NCI-H128 (cell line): ENCODE data around the gene BAIAP2.
"Not testable (repeated sequence)": the region's sequence is repeated elsewhere in the genome, so short reads cannot be mapped to it uniquely, and the experiment has no call there.

Experiments
- DNase-seq: peaks from one replicate; lab custom pipeline; 2025; ENCODE audit not compliant: unreplicated experiment; lab: John Stamatoyannopoulos, UW

BAIAP2 gene

DNA sequence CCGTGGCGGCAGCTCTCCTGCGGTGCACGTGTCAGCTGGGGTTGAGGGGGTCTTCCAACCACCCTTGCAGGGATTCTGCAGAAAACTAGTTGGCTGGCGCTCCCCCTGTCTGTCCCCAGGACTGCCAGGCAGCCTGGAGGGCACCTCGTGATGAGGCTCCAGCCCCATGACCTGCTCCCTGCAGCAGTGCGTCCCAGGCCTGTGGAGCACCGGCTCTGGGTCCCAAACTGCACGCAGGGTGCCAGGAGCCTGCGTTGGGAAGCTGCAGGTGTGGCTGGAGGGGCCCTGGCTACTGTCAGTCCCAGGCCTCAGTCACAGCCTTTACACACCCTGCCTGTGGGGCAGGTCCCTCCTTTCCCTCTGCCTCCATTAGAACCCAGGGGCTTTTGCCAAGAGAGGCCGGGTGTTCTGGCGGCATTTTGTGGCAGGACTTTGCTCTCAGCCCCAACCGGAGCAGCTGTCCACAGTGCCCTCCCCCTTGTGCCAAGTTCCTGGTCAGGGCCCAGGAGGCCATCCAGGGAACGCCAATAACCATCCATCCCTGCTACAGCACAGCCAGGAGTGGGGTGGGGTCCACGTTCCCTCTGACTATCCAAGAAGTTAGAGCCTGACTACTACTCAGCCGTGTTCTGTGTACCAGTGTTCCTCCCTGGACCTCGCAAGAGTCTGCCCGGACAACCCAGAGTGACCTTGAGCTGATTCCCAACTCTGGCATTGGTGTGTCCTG is 34.2 kb upstream of the BAIAP2 start:
- DNase-seq, result no peak

DNA sequence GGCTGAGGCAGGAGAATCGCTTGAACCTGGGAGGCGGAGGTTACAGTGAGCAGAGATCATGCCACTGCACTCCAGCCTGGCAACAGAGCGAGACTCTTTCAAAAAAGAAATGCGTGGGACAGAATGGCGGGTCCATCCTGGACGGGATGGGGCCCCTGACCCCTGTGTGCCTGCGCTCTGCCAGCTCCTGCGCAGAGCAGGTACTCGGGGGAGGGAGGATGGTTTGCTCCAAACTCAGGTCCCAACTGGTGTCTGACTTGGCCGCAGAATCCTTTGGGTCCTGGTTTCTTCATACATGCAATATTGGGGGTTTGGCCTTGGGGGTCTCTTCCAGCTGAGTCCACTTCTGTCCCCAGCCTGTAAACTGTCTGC is 33.0 kb upstream of the BAIAP2 start:
- DNase-seq, result no peak

DNA sequence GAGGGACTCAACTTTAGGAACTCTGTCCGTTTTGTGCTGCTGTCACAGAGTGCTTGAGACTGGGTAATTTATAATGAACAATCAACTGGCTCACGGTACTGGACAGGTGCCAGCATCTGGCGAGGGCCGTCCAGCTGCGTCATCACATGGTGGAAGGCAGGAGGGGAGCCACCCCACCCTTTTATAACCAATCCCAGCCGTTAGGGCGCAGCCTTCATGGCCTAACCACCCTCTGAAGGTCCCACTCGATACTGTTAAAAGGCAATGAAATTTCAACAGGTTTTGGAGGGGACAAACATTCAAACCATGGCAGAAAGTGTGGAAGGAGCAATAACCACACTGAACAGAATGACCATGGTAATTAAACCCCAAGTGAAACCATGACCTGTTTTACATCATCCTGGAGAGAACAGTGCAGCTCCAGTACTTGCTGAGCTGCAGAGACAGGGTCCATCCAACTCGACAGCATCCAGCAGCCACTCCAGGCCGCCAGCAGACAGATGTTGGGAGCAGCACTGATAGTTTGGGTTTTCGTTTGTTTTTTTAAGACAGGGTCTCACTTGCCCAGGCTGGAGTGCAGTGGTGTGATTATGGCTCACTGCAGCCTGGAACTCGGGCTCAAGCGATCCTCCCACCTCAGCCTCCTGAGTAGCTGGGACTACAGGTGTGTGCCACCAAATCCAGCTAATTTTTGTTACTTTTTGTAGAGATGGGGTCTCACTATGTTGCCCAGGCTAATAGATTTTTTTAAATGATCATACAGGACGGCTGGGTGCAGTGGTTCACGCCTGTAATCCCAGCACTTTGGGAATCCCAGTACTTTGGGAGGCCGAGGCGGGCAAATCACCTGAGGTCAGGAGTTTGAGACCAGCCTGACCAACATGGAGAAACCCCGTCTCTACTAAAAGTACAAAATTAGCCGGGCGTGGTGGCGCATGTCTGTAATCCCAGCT is 32.3 kb upstream of the BAIAP2 start:
- peak; percentile 25 for DNase-seq

DNA sequence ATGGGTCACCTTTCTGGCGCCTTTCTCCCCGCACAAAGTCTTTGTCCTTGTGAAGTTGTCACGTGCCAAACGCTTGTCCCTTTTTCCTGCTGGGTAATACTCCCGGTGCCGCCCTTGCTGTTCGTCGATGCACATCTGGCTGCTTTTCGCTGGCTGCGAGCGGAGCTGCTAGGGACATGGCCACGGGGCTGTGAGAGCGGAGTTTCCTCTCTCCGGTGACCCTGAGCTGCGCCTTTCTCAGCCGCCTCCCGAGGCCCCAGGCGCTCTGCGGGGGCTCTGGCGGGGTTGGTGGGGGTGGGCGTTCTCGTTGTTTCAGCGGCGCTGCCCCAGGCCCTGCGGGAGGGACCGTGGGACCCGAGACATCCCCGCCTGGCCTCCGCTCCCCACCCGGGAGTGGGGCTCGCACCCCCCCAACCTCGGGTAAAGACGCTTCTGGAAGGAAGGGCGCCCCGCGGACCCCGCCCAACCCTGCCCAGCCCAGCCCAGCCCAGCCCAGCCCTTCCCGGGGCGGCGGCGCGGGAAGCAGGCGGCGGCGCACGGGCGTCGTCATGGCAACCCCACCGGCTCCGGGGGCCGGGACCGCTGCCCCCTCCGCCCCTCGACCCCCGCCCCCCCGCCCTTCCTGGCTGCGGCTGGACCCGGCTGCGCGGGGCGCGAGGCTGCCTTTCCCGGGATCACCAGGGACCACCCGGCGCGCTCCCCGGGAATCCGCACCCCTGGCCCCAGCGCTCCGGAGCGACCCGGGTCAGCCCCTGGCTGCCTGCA is 31.1 kb upstream of the BAIAP2 start:
- no peak for DNase-seq

GRCh38 chr17:81006891-81007290 is 28.1 kb upstream of the BAIAP2 start:
- DNase-seq, result no peak

DNA sequence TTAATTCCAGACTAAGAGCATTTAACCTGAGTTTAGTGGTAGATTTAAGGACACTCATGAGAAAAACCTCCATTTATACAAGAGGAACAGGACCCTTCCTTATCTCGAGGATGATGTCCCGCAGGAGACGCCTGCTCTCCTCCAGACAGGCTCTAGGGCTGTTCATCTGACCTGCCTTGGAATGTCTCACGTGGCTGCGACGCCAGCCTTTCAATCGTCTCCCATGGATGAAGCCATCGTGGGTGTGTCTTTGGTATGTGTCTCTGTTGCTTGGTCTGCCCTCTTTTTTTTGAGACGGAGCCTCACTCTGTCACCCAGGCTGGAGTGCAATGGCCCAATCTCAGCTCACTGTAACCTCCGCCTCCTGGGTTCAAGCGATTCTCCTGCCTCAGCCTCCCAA is 26.8 kb upstream of the BAIAP2 start:
- no peak for DNase-seq

DNA sequence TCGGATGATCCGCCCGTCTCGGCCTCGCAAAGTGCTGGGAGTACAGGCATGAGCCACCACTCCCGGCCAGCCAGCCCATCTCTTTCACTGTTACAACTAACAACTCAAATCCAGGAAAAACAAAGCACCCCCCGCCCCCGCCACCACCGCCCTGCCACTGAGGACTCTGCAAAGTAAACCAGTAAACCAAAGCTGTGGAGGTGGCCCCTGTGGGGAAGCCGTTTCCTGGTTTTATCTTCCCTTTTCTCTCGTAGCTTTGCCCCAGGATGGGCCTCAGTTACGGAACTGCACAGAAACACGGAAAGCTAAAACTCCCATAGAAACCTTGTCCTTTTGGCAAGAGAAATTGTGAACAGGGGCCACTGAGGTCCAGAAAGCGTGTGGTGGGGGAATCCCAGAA is 25.8 kb upstream of the BAIAP2 start:
- DNase-seq, result no peak

GRCh38 chr17:81010935-81011334 is 24.0 kb upstream of the BAIAP2 start:
- DNase-seq, result no peak

GRCh38 chr17:81011951-81012350 is 23.0 kb upstream of the BAIAP2 start:
- no peak for DNase-seq

DNA sequence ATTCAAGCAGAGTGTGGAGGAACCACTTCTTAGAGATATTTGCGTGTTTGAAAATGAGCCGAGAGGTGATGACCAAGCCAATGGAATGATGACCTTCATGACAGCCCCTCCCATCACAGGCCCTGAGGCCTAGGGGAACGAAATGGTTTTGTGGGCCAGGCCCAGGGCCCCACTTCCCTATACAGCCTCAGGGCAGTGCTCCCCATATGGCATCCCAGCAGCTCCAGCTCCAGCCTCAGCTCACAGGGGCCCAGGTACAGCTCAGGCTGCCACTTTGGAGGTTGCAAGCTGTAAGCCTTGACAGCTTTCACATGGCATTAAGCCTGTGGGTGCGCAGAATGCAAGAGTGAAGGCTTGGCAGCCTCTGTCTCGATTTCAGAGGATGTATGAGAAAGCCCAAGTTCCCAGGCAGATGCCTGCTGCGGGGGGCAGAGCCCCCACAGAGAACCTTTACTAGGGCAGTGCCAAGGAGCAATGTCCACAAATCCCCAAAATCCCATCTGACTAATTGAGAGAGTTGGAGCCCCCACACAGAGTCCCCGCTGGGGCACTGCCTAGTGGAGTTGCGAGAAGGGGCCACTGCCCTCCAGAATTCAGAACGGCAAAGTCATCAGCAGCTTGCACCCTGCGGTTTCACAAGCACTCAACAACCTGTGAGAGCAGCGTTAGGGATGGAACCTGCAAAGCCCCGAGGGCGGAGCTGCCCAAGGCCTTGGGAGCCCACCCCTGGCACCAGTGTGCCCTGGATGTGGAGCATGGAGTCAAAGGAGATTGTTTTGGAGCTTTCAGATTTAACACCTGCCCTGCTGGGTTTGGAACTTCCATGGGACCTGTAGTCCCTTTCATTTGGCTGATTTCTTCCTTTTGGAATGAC is 22.1 kb upstream of the BAIAP2 start:
- DNase-seq, result no peak

GRCh38 chr17:81013642-81014041 is 21.3 kb upstream of the BAIAP2 start:
- DNase-seq, result no peak

DNA sequence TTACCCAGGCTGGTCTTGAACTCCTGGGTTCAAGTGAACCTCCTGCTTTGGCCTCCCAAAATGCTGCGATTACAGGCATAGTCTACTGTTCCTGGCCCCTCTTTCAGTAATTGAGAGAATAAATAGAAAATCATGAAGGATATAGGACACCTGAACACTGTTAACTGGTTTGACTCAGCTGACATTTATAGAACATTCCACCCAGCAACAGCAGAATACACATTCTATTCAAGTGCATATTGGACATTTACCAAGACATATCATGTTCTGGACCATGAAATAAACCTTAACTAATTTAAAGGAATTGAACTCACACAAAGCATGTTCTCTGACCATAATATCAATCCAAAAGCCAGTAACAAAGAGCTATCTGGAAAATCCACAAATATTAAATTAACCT is 19.8 kb upstream of the BAIAP2 start:
- no peak for DNase-seq

DNA sequence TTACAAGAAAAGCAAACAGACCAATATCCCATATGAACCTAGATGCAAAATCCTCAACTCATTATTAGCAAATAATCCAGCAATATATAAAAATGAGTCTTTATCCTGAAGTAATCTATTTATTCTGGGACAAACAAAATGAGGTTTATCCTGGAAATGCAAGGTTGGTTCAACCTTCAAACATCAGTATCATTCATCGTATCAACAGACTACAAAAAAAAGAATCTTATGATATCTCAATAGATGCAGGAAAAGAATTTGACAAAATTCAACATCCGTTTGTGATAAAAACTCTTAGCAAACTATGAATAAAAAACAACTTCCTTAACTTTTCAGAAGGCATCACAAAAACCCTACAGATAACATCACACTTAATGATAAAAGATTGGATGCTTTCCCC is 18.4 kb upstream of the BAIAP2 start:
- no peak for DNase-seq

- DNase-seq, result not testable (repeated sequence)
Measured at GRCh38 chr17:81017330-81017729, 17.6 kb upstream of the BAIAP2 start.

GRCh38 chr17:81018044-81018802 is 16.7 kb upstream of the BAIAP2 start:
- peak; percentile 19 for DNase-seq

DNA sequence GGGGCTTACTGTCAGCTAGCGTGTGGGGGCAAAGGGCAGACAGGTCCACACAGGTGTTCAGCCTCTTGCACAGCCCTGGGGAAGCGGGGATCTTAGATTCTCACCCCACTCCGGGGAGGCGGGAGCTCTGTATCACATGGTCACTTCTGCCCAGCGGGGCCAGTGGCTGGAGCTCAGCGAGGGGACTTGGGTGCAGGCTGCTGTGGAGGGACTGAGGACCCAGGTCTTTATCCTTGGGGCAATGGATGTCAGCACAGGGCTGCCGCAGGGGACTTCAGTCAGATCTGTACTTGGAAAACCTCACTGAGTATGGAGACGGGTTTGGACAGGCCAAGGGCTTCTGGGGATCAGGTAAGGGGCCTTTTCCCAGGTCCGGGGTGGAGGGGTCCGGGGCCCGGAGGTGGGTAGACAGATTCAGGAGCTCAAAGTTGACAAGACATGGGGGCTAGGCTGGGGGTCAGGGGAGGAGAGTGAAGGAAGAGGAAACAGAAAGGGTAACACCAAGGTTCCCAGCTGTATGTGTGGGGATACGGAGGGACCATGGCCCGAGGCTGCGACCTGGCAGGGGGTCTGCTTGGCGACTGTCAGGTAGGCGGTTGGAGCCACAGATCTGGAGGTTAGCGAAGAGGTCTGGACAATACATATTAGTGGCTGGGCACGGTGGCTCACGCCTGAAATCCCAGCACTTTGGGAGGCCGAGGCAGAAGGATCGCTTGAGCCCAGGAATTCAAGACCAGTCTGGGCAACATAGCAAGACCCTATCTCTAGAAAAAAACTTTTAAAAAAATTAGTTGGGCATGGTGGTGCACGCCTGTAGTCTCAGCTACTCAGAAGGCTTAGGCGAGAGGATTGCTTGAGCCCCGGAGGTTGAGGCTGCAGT is 15.1 kb upstream of the BAIAP2 start:
- no peak for DNase-seq

GRCh38 chr17:81020443-81020766 is 14.5 kb upstream of the BAIAP2 start:
- no peak for DNase-seq

GRCh38 chr17:81020767-81021497 is 14.0 kb upstream of the BAIAP2 start:
- DNase-seq, result no peak
